GM12872 (cell line): Measurements from ENCODE around the gene PCDHB6.

Source experiments
- TF ChIP-seq, protein P1 (sequence below): IDR thresholded peaks from 3 replicates; pipeline ENCODE4 v1.5.1; 2011; ENCODE audit warnings: low read depth, mild to moderate bottlenecking, low read length, moderate library complexity; ENCODE audit not compliant: insufficient read depth

Gene PCDHB6

DNA sequence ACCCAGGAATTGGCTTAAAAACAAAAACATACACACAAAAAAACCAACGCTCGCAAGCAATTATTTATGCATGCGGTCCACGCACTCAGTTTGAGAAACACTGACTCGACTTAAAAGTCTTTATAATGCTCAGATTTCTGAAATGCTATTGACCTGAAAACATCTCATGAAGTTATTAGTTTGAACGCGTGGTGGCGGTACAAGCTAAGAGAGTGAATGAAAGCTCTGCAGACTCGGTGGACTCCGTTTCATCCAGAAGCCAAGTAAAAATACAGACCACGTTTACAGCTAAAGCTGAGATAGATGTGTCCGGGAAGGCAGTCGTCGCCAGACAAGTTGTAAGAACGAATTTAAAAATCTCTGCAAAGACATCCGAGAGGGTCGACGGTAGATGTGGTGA lies at the start of gene PCDHB6:
TSS of gene PCDHB6 (plus strand) at position 246 of the 400 bp plus-strand sequence. CDS start 201 bp downstream, outside the sequence.
- TF ChIP-seq, protein P1, sequence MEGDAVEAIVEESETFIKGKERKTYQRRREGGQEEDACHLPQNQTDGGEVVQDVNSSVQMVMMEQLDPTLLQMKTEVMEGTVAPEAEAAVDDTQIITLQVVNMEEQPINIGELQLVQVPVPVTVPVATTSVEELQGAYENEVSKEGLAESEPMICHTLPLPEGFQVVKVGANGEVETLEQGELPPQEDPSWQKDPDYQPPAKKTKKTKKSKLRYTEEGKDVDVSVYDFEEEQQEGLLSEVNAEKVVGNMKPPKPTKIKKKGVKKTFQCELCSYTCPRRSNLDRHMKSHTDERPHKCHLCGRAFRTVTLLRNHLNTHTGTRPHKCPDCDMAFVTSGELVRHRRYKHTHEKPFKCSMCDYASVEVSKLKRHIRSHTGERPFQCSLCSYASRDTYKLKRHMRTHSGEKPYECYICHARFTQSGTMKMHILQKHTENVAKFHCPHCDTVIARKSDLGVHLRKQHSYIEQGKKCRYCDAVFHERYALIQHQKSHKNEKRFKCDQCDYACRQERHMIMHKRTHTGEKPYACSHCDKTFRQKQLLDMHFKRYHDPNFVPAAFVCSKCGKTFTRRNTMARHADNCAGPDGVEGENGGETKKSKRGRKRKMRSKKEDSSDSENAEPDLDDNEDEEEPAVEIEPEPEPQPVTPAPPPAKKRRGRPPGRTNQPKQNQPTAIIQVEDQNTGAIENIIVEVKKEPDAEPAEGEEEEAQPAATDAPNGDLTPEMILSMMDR: no peak

DNA sequence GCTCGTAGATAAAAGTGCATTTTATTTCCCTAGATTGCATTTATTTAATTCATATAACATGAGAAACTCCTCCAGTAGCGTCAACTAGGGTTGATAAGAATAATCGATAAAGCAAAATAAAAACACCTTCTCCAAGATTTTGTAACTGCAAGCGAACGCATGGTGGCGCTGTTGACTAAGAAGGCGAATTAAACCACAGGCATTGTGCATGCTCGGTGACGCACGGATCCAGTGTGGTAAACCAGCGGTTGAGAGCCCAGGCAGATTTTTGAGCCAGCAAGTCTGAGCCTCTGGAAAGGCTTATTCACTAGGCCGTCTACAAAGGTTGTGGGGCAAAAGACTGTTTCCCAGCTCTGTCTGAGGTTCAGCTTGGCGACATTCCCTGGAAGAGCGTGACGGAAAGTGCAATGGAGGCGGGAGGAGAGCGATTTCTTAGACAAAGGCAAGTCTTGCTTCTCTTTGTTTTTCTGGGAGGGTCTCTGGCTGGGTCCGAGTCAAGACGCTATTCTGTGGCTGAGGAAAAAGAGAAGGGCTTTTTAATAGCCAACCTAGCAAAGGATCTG lies 49.5 kb upstream of the PCDHB6 start, which contains the start of gene PCDHB3:
TSS of gene PCDHB3 (plus strand) at position 231 of the 563 bp plus-strand sequence. CDS start at position 408, 177 bp downstream.
- TF ChIP-seq, protein P1: peak; percentile 30; the same call in 1 of the 3 replicates

DNA sequence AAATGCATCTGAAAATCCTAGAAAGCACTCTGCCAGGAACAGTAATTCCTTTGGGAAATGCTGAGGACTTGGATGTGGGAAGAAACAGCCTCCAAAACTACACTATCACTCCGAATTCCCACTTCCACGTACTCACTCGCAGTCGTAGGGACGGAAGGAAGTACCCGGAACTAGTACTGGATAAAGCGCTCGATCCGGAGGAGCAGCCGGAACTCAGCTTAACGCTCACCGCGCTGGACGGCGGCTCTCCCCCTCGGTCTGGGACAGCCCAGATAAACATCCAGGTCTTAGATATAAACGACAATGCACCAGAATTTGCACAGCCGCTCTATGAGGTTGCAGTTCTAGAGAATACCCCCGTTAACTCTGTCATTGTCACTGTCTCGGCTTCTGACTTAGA lies 48.8 kb upstream of the PCDHB6 start:
- TF ChIP-seq, protein P1: no peak

DNA sequence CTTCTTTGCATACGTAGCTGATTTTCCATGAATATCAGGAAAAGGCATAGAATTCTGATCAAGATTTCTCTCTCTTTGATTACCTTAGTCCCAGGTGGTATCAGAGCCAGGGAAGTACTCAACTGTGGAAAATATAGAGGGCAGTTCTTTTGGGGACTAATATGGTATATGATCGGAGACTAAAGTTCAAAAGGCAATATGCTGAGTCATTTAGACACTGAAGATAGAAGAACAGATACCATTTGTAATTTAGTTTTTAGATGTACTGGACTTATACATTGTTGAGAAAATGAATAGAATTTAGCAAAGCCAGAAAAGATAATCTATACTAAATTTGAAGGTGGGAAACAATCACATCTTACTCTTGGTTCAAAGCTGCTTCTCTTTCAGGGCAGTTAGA lies 44.5 kb upstream of the PCDHB6 start:
- TF ChIP-seq, protein P1: no peak

DNA sequence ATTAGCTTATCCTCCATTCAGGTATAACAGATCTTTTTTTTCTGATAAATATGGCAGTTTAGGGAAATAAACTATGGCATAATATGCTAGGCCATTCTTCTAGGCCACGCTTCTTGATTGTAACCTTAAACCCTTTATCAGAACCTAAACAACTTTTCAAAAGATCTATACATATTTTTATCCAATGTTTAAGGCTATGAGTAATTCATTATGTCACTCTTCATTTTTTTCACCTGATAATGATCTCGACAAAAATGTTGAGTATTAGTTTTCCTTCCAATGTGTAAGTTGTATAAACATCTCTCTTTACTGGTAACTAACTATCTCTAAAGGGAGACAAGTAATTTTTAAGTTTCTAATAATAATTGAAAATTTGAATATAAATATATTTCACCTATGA lies 30.6 kb upstream of the PCDHB6 start:
- TF ChIP-seq, protein P1: no peak

DNA sequence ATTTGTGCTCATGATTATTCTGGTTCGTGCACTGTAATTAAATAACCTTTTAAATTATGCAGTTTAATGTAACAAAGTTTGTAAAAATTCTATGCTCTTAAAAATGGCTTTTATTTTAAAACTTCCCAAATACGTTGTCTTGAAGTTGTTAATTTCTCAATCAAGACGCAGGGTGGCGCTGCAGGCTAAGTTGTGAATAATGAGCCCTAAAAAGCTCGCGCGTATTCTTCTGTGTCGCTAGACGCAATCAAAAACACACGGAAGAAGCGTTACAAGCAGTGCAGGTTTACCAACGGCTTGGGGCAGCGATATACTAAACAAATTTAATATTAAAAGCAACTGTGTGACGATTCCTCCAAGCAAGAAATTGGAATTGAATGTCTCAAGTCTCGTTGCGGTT lies 28.3 kb upstream of the PCDHB6 start, which contains the start of gene PCDHB4:
TSS of gene PCDHB4 (plus strand) at position 256 of the 400 bp plus-strand sequence. CDS start 181 bp downstream, outside the sequence.
- TF ChIP-seq, protein P1: no peak

DNA sequence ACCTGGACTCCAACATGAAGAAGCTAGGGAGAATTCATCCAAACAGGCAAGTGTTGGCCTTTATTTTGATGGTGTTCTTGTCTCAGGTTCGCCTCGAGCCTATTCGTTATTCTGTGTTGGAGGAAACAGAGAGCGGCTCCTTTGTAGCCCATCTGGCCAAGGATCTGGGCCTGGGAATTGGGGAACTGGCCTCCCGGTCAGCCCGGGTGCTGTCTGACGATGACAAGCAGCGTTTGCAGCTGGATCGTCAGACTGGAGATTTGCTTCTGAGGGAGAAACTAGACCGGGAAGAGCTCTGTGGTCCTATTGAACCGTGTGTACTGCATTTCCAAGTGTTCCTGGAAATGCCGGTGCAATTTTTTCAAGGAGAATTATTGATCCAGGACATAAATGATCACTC lies 27.9 kb upstream of the PCDHB6 start:
- TF ChIP-seq, protein P1: no peak
